HL-60/S4 treated with phorbol 12-myristate 13-acetate at 8.2 ng/mL for 4 days and 3 days (cell line): ENCODE data around the gene ZNF331.

ENCODE experiments used
- in situ Hi-C: fragments of 300-500 bp; cut with MboI; formaldehyde crosslinking; loops from 2 replicates; pipeline ENCODE4 v1.15.0; 2022; ENCODE audit warnings: low sequenced_read_pairs

Gene ZNF331

DNA sequence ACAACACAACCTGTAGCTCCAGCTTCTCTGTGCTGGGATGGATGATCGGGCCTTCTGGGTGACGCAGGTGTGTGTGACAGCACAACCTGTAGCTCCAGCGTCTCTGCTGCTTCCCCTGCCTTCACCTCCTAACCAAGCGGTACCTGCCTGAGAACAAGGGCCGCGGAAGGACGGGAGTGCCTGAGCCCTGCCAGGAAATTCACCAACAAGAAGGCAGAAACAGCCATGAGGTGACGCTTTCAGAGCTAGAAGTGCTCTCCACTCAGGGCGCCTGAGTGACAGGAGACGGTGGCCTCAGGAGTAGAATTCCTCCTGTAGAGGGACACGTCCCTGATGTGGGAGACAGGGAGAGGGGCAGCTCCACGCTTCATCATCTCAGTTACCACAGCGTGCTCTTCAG lies 17.4 kb downstream of the ZNF331 start:
- in situ Hi-C loops: no loop called here

GRCh38 chr19:53571339-53571738 lies 33.4 kb downstream of the ZNF331 start:
- in situ Hi-C loops: no loop called here

GRCh38 chr19:53576941-53577653 lies 39.2 kb downstream of the ZNF331 start:
- in situ Hi-C loops: no loop called here

- in situ Hi-C loops: no loop called here
Observed at GRCh38 chr19:53577968-53578367, 40.0 kb downstream of the ZNF331 start.

- in situ Hi-C loops: no loop called here
Observed at GRCh38 chr19:53579518-53579917, 41.6 kb downstream of the ZNF331 start.

- in situ Hi-C loops: no loop called here
Observed at GRCh38 chr19:53580871-53581835, 43.2 kb downstream of the ZNF331 start.

- in situ Hi-C loops: no loop called here
Observed at GRCh38 chr19:53581871-53582279, 43.9 kb downstream of the ZNF331 start.

DNA sequence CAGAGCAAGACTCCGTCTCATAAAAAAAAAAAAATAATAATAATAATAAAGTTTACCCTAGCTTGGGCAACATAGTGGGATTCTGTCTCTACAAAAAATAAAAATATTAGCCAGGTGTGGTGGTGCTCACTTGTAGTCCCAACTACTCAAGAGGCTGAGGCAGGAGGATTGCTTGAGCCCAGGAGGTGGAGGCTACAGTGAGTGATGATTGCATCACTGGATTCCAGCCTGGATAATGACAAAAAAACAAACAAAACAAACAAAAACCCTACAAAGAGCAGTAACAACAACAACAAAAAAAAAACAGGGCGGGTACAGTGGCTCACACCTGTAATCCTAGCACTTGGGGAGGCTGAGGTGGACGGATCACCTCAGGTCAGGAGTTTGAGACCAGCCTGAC lies 45.2 kb downstream of the ZNF331 start:
- in situ Hi-C loops: no loop called here

DNA sequence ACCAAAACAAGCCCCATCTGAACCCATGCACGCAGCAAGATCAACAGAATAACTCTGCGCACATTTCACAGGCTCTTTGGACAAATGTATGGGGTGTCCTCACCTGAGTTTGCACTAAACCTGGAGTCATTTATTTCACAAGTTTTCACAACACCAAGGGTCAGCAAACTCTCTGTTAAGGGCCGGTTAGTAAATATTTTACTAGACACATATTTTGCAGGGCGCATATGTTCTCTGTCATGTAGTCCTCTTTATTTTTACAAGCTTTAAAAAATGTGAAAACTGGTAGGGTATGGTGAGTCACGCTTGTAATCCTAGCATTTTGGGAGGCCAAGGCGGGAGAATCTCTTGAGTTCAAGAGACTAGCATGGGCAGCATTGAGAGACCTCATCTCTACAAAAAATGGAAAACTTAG lies 48.3 kb downstream of the ZNF331 start:
- in situ Hi-C loops: no loop called here

DNA sequence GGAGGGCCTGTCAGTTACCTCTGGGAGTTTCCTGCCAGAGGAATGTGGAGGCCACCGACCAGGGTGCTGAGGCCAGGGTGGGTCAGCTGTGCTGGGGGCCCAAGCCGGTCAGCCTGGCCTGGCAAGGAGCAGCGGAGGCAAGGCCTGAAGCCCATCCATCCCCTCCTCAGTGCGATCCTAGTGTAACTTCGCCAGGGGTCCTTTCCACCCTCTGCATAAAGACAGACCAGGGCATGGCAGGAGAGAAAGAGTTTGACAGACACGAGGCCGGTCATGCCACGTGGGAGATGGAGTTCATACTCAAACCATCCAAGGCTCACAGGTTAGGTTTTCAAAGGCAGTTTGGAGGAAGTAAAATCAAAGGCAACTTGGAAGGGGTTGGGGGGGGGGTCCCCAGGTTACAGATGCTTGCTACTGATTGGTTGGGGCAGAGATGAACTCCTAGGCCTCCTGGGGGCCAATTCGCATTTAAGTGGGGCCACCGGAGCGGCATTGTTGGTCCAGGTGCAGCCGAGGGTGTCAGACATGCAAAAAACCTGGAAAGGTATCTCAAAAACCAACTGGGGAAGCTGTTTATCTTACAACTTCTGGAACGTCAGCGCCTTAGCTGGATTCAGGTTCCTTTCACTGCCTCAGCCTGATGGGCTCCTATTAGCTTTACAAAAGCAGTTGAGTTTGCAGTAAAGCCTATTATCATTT lies 57.0 kb downstream of the ZNF331 start:
- in situ Hi-C loops: no loop called here

DNA sequence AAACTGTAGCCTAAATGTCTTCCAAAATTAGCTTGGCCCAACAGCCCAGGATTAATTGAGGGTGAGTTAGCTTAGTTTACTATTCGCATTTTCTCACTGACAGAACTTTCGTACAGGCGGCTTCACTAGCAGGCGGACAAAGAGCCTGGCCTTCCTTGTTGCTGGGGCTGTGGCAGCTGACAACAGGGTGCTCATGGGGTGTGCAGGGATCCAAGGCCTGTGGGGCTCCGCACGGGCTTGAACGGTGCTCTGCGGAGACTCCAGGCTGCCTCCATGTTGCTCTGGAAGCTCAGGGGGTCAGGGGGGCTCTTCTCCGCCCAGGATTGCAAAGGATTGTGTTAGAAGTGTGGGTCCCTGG lies 57.5 kb downstream of the ZNF331 start:
- in situ Hi-C loops: no loop called here

DNA sequence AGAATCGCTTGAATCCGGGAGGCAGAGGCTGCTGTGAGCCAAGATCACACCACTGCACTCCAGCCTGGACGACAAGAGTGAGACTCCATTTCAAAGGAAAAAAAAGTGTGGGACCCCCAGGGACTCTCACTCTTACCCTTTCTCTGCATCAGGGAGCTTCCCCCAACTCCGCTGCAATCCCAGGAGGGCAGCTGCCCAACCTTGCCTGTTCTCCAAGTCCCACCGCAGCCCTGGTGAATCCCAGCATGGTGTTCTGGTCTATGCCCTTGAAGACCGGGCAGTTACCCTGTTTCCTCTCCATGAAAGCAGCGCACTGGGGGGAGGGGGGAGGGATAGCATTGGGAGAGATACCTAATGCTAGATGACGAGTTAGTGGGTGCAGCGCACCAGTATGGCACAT lies 58.1 kb downstream of the ZNF331 start:
- in situ Hi-C loops: no loop called here

DNA sequence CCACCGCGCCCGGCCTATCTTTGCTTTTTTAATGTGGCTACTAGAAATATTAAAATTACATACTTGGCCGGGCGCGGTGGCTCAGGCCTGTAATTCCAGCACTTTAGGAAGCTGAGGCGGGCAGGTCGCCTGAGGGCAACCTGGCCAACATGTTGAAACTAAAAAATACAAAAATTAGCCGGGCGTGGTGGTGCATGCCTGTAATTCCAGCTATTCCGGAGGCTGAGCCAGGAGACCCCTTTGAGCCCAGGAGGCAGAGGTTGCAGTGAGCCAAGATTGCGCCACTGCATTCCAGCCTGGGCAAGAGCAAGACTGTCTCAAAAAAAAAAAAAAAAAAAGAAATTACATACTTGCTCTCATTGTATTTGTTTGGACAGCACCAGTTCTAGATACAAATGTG lies 59.1 kb downstream of the ZNF331 start:
- in situ Hi-C loops: no loop called here

- in situ Hi-C loops: no loop called here
Observed at GRCh38 chr19:53598361-53598760, 60.4 kb downstream of the ZNF331 start.

DNA sequence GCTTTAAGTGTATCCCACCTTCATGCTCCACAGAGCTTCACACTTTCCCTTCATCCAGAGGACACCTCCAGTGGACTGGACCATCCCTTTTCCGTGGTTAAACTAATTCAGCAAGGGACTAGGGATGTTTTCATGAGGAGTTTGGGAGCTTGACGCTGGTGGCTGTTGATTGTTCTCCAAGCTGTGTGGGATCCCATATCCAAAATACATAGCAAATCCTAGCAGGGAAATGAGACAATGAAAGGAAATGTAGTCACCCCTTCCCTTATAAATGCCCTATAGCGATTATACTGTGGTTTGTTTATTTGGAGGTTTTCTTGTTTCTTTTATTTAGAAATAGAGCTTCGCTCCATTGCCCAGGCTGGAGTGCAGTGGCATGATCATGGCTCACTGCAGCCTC lies 62.3 kb downstream of the ZNF331 start:
- in situ Hi-C loops: no loop called here

- in situ Hi-C loops: no loop called here
Observed at GRCh38 chr19:53606031-53606430, 68.1 kb downstream of the ZNF331 start.

DNA sequence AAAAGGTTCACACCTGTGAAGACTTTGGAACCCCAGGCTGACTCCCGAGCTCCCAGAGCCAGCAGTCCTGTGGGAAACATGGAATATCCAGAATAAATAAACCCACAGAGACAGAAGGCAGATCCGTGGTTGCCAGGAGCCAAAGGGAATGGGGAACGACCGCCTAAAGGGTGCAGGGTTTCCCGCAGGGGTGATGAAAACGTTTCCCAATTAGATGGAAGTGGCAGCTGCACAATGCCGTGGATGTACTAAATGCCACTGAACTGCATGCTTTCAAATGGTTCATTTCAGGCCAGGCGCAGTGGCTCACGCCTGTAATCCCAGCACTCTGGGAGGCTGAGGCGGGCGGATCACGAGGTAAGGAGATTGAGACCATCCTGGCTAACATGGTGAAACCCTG lies 70.4 kb downstream of the ZNF331 start:
- in situ Hi-C loops: no loop called here

GRCh38 chr19:53612762-53613526 lies 75.0 kb downstream of the ZNF331 start:
- in situ Hi-C loops: no loop called here

DNA sequence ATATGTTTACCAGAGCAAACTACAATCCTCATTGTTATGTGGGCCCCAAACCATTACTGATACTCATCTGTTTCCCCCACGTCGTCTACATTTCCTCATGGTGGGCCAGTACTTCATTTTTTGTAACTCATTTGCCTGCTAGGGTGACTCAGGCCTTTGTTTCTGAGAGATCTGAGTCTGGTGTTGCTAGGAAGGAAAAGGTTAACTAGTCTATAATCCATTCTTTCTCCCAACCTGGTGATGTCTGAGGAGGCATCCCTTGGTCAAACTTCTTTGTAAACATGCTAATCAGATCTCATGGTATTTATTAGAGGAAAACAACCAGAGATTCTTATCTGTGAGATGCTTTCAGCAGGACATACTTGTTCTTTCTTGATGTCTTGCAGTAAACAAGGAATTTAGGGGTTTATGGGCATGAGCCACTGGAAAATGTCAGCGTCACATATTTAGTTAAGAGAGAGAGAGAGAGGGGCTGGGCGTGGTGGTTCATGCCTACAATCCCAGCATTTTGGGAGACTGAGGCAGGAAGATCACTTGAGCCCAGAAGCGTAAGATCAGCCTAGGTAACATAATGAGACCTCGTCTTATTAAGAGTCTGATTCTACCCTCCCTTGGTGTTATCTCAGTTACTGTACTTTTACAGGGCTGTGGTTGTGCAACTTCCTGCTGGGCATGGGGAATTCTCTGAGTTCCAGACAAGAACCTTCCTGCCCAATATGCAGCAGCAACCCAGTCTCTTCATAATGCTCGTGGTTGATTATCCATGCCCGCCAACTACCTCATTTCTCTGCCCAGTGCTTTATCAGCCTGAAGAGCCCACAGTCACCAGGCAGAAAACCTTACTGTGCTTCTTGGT lies 84.2 kb downstream of the ZNF331 start:
- in situ Hi-C loops: no loop called here
